Adrenal gland (tissue), 5 donors: ENCODE measurements around the gene PITRM1.

Experiments
- POLR2A ChIP-seq, 2 donors: fragments of 450-650 bp; IDR thresholded peaks; one replicate each; pipeline ENCODE4 v1.6.1; 2017; ENCODE audit warnings: antibody characterized with exemption in 2 of 2, mild to moderate bottlenecking in 2 of 2, moderate library complexity in 1 of 2
- TF ChIP-seq, protein P1 (sequence below), 6 experiments: fragments of 450-650 bp in 4 of 6; fragments of 200-600 bp in 2 of 6; sonication (generic) in 1 of 6; IDR thresholded peaks; 1 replicate in 5 of 6; 2 replicates in 1 of 6; pipeline versions ENCODE4 v1.5.1 to v1.8.0; 2016 to 2021; ENCODE audit warnings: antibody characterized with exemption in 6 of 6, mild to moderate bottlenecking in 2 of 6, moderate library complexity in 1 of 6
- donor health status: DM: no; HTN: no; CAD: no.

DNA sequence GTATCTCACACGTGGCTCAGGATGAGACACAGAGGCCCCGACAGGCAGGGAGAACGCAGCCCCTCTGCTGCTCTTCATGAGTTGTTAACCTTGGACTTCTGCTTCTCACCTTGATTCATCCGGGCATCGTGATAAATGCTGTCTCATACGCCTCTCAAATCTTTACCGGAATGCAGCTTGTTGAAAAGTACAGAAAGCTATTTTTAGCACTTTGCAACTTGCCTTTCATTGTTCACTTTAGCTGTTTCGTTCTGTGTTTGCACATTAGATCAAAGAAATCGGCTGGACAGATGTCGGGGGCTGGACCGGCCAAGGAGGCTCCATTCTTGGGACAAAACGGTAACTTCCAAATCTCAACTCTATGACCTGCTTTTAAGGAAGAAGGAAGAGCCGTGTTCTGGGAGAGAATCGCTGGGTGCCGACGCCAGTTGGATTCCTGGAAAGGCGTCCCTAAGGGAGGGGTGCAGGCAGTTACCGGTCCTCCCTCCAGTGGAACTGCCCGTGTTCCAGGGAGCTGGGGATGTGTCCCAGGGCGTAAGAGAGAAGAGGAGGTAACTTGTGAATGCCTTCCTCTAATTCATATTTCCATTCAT, 56.0 kb downstream of the PITRM1 start:
- TF ChIP-seq POLR2A (IDR thresholded peaks at IDR 0.05), result no peak
- TF ChIP-seq, protein P1, sequence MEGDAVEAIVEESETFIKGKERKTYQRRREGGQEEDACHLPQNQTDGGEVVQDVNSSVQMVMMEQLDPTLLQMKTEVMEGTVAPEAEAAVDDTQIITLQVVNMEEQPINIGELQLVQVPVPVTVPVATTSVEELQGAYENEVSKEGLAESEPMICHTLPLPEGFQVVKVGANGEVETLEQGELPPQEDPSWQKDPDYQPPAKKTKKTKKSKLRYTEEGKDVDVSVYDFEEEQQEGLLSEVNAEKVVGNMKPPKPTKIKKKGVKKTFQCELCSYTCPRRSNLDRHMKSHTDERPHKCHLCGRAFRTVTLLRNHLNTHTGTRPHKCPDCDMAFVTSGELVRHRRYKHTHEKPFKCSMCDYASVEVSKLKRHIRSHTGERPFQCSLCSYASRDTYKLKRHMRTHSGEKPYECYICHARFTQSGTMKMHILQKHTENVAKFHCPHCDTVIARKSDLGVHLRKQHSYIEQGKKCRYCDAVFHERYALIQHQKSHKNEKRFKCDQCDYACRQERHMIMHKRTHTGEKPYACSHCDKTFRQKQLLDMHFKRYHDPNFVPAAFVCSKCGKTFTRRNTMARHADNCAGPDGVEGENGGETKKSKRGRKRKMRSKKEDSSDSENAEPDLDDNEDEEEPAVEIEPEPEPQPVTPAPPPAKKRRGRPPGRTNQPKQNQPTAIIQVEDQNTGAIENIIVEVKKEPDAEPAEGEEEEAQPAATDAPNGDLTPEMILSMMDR (IDR thresholded peaks at IDR 0.05), result no peak
